DOHH2 (cell line): ENCODE measurements around the gene DDX5.

ENCODE experiments used
- H3F3A ChIP-seq: fragments of 200-600 bp; sonication (generic), shearing (Covaris generic); 2 replicates; pipeline ENCODE4 v1.6.0; 2016; ENCODE audit warnings: antibody characterized with exemption, mild to moderate bottlenecking; ENCODE audit not compliant: control insufficient read depth, insufficient read depth
- H3K27ac ChIP-seq: fragments of 200-600 bp; sonication (generic); 2 replicates; pipeline ENCODE4 v1.5.1; 2014; ENCODE audit warnings: low read depth, mild to moderate bottlenecking, low read length, moderate library complexity
- H3K27me3 ChIP-seq: fragments of 200-600 bp; sonication (generic); 2 replicates; pipeline ENCODE4 v1.6.1; 2014; ENCODE audit warnings: mild to moderate bottlenecking, low read length, mixed read lengths; ENCODE audit not compliant: control insufficient read depth
- H3K36me3 ChIP-seq: fragments of 200-600 bp; sonication (generic); 2 replicates; pipeline ENCODE4 v1.6.1; 2014; ENCODE audit warnings: mild to moderate bottlenecking, low read length, moderate library complexity, mixed read lengths; ENCODE audit not compliant: control insufficient read depth
- H3K4me1 ChIP-seq: fragments of 200-600 bp; sonication (generic); 2 replicates; pipeline ENCODE4 v1.6.1; 2014; ENCODE audit warnings: mild to moderate bottlenecking, low read length, mixed read lengths; ENCODE audit not compliant: control insufficient read depth
- H3K4me2 ChIP-seq: fragments of 200-600 bp; sonication (generic); 2 replicates; pipeline ENCODE4 v1.6.0; 2014; ENCODE audit warnings: mild to moderate bottlenecking, low read length, moderate library complexity
- H3K4me3 ChIP-seq: fragments of 200-600 bp; sonication (generic); 2 replicates; pipeline ENCODE4 v1.5.1; 2014; ENCODE audit warnings: mild to moderate bottlenecking, low read length, mixed read lengths
- H3K79me2 ChIP-seq: fragments of 200-600 bp; sonication (generic); 2 replicates; pipeline ENCODE4 v1.6.1; 2014; ENCODE audit warnings: mild to moderate bottlenecking, low read length, mixed read lengths; ENCODE audit not compliant: control insufficient read depth
- H3K9me2 ChIP-seq: fragments of 200-600 bp; sonication (generic); replicated peaks from 2 replicates; pipeline ENCODE4 v1.6.1; 2014; ENCODE audit warnings: mild to moderate bottlenecking, low read length, mixed read lengths; ENCODE audit not compliant: control insufficient read depth
- H3K9me3 ChIP-seq: fragments of 200-600 bp; sonication (generic); 2 replicates; pipeline ENCODE4 v1.6.1; 2014; ENCODE audit warnings: antibody characterized with exemption, low read length, mixed read lengths; ENCODE audit not compliant: control insufficient read depth, insufficient read depth
- H4K20me1 ChIP-seq: fragments of 200-600 bp; sonication (generic); 2 replicates; pipeline ENCODE4 v1.6.0; 2014; ENCODE audit warnings: low read depth, mild to moderate bottlenecking, antibody characterized with exemption, low read length, moderate library complexity; ENCODE audit not compliant: control insufficient read depth, insufficient read depth
- EZH2phosphoT487 ChIP-seq: fragments of 200-600 bp; sonication (generic); IDR thresholded peaks from 2 replicates; pipeline ENCODE4 v1.6.1; 2017; ENCODE audit warnings: borderline replicate concordance, mild to moderate bottlenecking, antibody characterized with exemption, low read length, moderate library complexity, mixed read lengths
- TF ChIP-seq, protein P1 (sequence below): fragments of 200-600 bp; sonication (generic); IDR thresholded peaks from one replicate; pipeline ENCODE4 v1.5.1; 2014; ENCODE audit warnings: antibody characterized with exemption, mild to moderate bottlenecking, low read depth, low read length; ENCODE audit not compliant: poor library complexity, severe bottlenecking

DDX5 gene

DNA sequence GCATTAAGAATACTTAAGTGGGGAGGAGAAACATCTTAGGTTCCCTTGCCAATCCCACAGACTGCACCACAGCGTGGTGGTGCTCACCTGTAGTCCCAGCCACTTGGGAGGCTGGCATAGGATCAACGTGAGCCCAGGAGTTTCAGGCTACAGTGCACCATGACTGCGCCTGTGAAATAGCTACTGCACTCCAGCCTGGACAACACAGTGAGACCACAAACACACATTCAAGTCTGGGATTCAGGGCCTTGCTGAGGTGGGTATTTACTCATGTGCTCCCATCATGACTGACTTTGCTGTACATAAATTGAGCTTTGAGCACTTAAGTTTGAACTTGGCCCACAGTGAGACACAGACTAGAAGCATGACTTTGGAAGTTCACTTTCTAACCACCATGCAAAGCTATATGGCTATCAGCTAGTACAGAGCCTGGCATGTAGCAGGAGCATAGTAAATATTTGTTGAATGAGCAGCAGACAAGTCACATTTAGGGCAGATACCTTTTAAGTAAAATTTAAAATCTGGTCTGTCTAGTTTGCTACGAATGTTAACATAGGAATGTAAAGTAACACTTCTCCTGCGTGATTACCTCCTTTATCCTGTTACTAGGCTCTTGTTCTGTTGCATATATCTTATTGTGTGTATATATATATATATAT is 34.2 kb upstream of the DDX5 start:
- no peak overlapping the region for H3K27ac ChIP-seq
- no peaks in the 10 kb centered on the region for H3K79me2 ChIP-seq
- H3K4me1 ChIP-seq: no peaks in the 10 kb centered on the region
- no peak overlapping the region for H3K4me2 ChIP-seq
- no peaks in the 10 kb centered on the region for H4K20me1 ChIP-seq
- H3K27me3 ChIP-seq: no peaks in the 10 kb centered on the region
- no peaks in the 10 kb centered on the region for H3K9me2 ChIP-seq
- H3K9me3 ChIP-seq: no peaks in the 10 kb centered on the region
- H3F3A ChIP-seq: peaks cover 20% of the 10 kb centered on the region
- H3K36me3 ChIP-seq: peaks cover 55% of the 10 kb centered on the region
- no peak for TF ChIP-seq EZH2phosphoT487
- TF ChIP-seq, protein P1, sequence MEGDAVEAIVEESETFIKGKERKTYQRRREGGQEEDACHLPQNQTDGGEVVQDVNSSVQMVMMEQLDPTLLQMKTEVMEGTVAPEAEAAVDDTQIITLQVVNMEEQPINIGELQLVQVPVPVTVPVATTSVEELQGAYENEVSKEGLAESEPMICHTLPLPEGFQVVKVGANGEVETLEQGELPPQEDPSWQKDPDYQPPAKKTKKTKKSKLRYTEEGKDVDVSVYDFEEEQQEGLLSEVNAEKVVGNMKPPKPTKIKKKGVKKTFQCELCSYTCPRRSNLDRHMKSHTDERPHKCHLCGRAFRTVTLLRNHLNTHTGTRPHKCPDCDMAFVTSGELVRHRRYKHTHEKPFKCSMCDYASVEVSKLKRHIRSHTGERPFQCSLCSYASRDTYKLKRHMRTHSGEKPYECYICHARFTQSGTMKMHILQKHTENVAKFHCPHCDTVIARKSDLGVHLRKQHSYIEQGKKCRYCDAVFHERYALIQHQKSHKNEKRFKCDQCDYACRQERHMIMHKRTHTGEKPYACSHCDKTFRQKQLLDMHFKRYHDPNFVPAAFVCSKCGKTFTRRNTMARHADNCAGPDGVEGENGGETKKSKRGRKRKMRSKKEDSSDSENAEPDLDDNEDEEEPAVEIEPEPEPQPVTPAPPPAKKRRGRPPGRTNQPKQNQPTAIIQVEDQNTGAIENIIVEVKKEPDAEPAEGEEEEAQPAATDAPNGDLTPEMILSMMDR: no peak
- no peak overlapping the region for H3K4me3 ChIP-seq

DNA sequence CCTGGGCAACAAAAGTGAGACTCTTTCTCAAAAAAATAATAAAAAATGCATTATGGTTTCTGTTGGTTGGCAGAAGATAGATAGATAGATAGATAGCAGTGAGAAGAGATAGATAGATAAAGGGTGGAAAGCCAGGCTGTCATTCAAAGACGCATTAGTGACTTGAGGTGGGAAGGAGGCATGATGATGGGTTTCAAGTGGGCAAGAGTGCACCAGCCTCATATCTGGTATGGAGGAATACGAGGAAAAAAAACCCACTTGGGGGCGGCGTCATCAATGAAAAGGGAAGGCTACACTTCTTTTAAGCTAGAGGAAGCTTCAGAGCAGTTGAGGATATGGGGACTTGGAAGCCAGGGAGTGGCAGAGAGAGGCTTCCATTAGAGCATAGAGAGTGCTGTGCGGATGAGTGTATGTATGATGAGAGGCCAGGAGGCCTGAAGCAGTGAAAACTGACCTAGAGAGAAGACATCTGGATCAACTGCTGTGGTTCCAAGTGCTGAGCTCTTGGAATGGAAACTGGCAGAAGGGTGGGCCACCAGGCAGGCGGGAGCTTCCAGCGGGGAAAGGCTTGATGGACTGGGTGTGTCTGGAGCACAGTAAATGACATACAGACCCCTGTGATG is 32.5 kb upstream of the DDX5 start:
- H3K27me3 ChIP-seq: no peaks in the 10 kb centered on the region
- H3K4me2 ChIP-seq: no peak overlapping the region
- H3F3A ChIP-seq: peaks cover 15% of the 10 kb centered on the region; the same call in 1 of the 2 replicates
- H4K20me1 ChIP-seq: no peaks in the 10 kb centered on the region
- no peak overlapping the region for H3K27ac ChIP-seq
- H3K79me2 ChIP-seq: no peaks in the 10 kb centered on the region
- H3K4me1 ChIP-seq: no peaks in the 10 kb centered on the region
- no peaks in the 10 kb centered on the region for H3K9me3 ChIP-seq
- TF ChIP-seq EZH2phosphoT487: no peak
- TF ChIP-seq, protein P1: no peak
- H3K9me2 ChIP-seq: no peaks in the 10 kb centered on the region
- H3K36me3 ChIP-seq: peaks cover 68% of the 10 kb centered on the region
- no peak overlapping the region for H3K4me3 ChIP-seq

DNA sequence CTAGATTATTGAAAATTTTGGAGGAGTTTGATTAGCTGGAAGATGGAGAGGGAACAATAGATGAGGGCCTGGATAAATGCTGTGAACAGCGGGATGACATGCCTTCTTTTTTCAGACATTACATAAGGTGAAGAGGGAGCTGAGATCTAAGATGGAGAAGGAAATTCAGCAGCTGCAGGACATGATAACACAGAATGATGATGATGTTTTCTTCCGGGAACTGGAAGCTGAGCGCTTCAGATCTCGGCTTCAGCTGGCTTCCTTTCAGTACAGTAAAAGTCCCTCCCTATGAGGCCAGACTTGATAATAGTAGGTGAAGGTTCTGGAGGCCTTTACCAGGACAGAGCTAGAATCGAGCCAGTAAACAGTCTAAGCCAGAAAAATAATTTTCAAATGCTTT is 31.4 kb upstream of the DDX5 start:
- Histone ChIP-seq H3K79me2 (no peaks in the 10 kb centered on the region), H3K4me2 (no peak overlapping the region), H3K4me3 (no peak overlapping the region), H3F3A (peaks cover 12% of the 10 kb centered on the region; the same call in 1 of the 2 replicates), H3K9me2 (no peaks in the 10 kb centered on the region), H3K36me3 (peaks cover 75% of the 10 kb centered on the region), H3K27ac (no peak overlapping the region), H3K4me1 (no peaks in the 10 kb centered on the region), H3K9me3 (no peaks in the 10 kb centered on the region), H4K20me1 (no peaks in the 10 kb centered on the region), H3K27me3 (no peaks in the 10 kb centered on the region)
- TF ChIP-seq, protein P1: no peak
- TF ChIP-seq EZH2phosphoT487: no peak
